ENCODE results near the gene GNGT2. TPM values are rescaled to one million over a fixed set of nuclear protein-coding genes. Genes with fewer than 3 reads are reported as not detected.

Gene GNGT2
- total RNA-seq, 1 experiment from 2014 or later: 0.40 TPM

- Histone ChIP-seq H2AFZ (ENCODE audit: low read length) (no peak overlapping the region), H3K27ac (ENCODE audit: low read length) (no peak overlapping the region), H3F3A (ENCODE audit: low read length, unreplicated experiment) (no peaks in the 10 kb centered on the region), H3K9me2 (replicated peaks; ENCODE audit: low read length) (no peaks in the 10 kb centered on the region), H3K36me3 (ENCODE audit: low read depth, low read length) (no peaks in the 10 kb centered on the region), H3K9ac (ENCODE audit: low read length) (no peak overlapping the region), H3K4me1 (ENCODE audit: insufficient read depth, low read length) (peaks cover 7% of the 10 kb centered on the region; the same call in 1 of the 2 replicates), H3K27me3 (ENCODE audit: low read length) (peaks cover 24% of the 10 kb centered on the region), H3K79me2 (ENCODE audit: low read length) (no peaks in the 10 kb centered on the region), H3K9me3 (ENCODE audit: low read length) (no peaks in the 10 kb centered on the region), H3K4me2 (ENCODE audit: low read length) (no peak overlapping the region), H3K4me3 (ENCODE audit: low read length) (no peak overlapping the region), H4K20me1 (ENCODE audit: low read length) (no peaks in the 10 kb centered on the region)
- no peak for DNase-seq
- ChIA-PET POLR2A (ENCODE audit: unreplicated experiment) (no interaction called here), CTCF (interaction anchor here (0.6 to 0.7 kb wide), 3 partner anchors 45 to 271 kb away, joined by 3 to 4 read pairs (median 3); no protein-coding TSS in a partner anchor)
- TF ChIP-seq CTCF (conservative IDR thresholded peaks at IDR 0.05; ENCODE audit: low read depth, low read length) (no peak), EZH2phosphoT487 (IDR thresholded peaks at IDR 0.05; ENCODE audit: borderline replicate concordance, low read length) (no peak), EZH2 (IDR thresholded peaks at IDR 0.05; ENCODE audit: low read length, unreplicated experiment) (no peak)
- intact Hi-C loops (cut with micrococcal nuclease): loop anchor here (2.0 kb wide), 1 partner anchor 33 kb away; no protein-coding TSS in a partner anchor
- BruUV-seq (replicated peaks): no TSS peak
- no peak for ATAC-seq
Observed at GRCh38 chr17:49225554-49226236, 15.3 kb upstream of the GNGT2 start.

- Histone ChIP-seq H3F3A (ENCODE audit: low read length, unreplicated experiment) (no peaks in the 10 kb centered on the region), H3K4me2 (ENCODE audit: low read length) (no peak overlapping the region), H3K36me3 (ENCODE audit: low read depth, low read length) (no peaks in the 10 kb centered on the region), H3K27ac (ENCODE audit: low read length) (no peak overlapping the region), H3K9me3 (ENCODE audit: low read length) (no peaks in the 10 kb centered on the region), H3K9me2 (replicated peaks; ENCODE audit: low read length) (no peaks in the 10 kb centered on the region), H3K4me1 (ENCODE audit: insufficient read depth, low read length) (peaks cover 4% of the 10 kb centered on the region; the same call in 1 of the 2 replicates), H3K27me3 (ENCODE audit: low read length) (peaks cover 24% of the 10 kb centered on the region), H3K79me2 (ENCODE audit: low read length) (no peaks in the 10 kb centered on the region), H3K4me3 (ENCODE audit: low read length) (no peak overlapping the region), H2AFZ (ENCODE audit: low read length) (no peak overlapping the region), H4K20me1 (ENCODE audit: low read length) (no peaks in the 10 kb centered on the region), H3K9ac (ENCODE audit: low read length) (no peak overlapping the region)
- TF ChIP-seq CTCF (conservative IDR thresholded peaks at IDR 0.05; ENCODE audit: low read depth, low read length) (no peak), EZH2phosphoT487 (IDR thresholded peaks at IDR 0.05; ENCODE audit: borderline replicate concordance, low read length) (no peak)
- intact Hi-C loops (cut with micrococcal nuclease): no loop called here
- ATAC-seq (no peak), DNase-seq (no peak)
- ChIA-PET POLR2A (ENCODE audit: unreplicated experiment) (no interaction called here), CTCF (no interaction called here)
- BruUV-seq (replicated peaks): no TSS peak
Observed at GRCh38 chr17:49224997-49225337, 14.6 kb upstream of the GNGT2 start.

- H3K36me3 ChIP-seq (ENCODE audit: low read depth, low read length): no peaks in the 10 kb centered on the region
- H3K4me2 ChIP-seq (ENCODE audit: low read length): peak overlapping the region; percentile 55
- no peaks in the 10 kb centered on the region for H4K20me1 ChIP-seq (ENCODE audit: low read length)
- peaks cover 4% of the 10 kb centered on the region; the same call in 1 of the 2 replicates for H3K4me1 ChIP-seq (ENCODE audit: insufficient read depth, low read length)
- H2AFZ ChIP-seq (ENCODE audit: low read length): no peak overlapping the region
- H3K9me3 ChIP-seq (ENCODE audit: low read length): no peaks in the 10 kb centered on the region
- H3K4me3 ChIP-seq (ENCODE audit: low read length): peak overlapping the region; percentile 36; the same call in 1 of the 2 replicates
- no peaks in the 10 kb centered on the region for H3K9me2 ChIP-seq (replicated peaks; ENCODE audit: low read length)
- intact Hi-C loops (cut with micrococcal nuclease): no loop called here
- H3F3A ChIP-seq (ENCODE audit: low read length, unreplicated experiment): no peaks in the 10 kb centered on the region
- ChIA-PET POLR2A (ENCODE audit: unreplicated experiment) (no interaction called here), CTCF (no interaction called here)
- no peak for ATAC-seq
- DNase-seq: no peak
- H3K79me2 ChIP-seq (ENCODE audit: low read length): no peaks in the 10 kb centered on the region
- H3K27ac ChIP-seq (ENCODE audit: low read length): no peak overlapping the region
- H3K27me3 ChIP-seq (ENCODE audit: low read length): peaks cover 24% of the 10 kb centered on the region
- TF ChIP-seq EZH2 (IDR thresholded peaks at IDR 0.05; ENCODE audit: low read length, unreplicated experiment) (peak; percentile 73), EZH2phosphoT487 (IDR thresholded peaks at IDR 0.05; ENCODE audit: borderline replicate concordance, low read length) (no peak), CTCF (conservative IDR thresholded peaks at IDR 0.05; ENCODE audit: low read depth, low read length) (no peak)
- BruUV-seq (replicated peaks): no TSS peak
- no peak overlapping the region for H3K9ac ChIP-seq (ENCODE audit: low read length)
Observed at GRCh38 chr17:49224198-49224996, 14.0 kb upstream of the GNGT2 start.

Measured in PC-3 (cell line).